Dendritic cell treated with granulocyte-macrophage colony-stimulating factor and Interleukin-4, amounts not matched to agents 40 ng/mL and 50 ng/mL, for 4 days (primary cell): ENCODE results near the gene SPTB.
"Not testable (repeated sequence)": the region's sequence is repeated elsewhere in the genome, so short reads cannot be mapped to it uniquely, and the experiment has no call there.

Experiments
- H3K27ac Mint-ChIP-seq: one replicate; pipeline ENCODE4 v1.8.0; 2022; ENCODE audit warnings: mild to moderate bottlenecking, mixed read lengths
- H3K27me3 Mint-ChIP-seq: one replicate; pipeline ENCODE4 v1.8.0; 2022; ENCODE audit warnings: mild to moderate bottlenecking, mixed read lengths
- H3K36me3 Mint-ChIP-seq: one replicate; pipeline ENCODE4 v1.8.0; 2022; ENCODE audit warnings: low read depth, mixed read lengths
- H3K4me1 Mint-ChIP-seq: one replicate; pipeline ENCODE4 v1.8.0; 2022; ENCODE audit warnings: low read depth, mixed read lengths
- H3K4me3 Mint-ChIP-seq: one replicate; pipeline ENCODE4 v1.8.0; 2022; ENCODE audit warnings: mild to moderate bottlenecking, moderate library complexity, mixed read lengths
- H3K9me3 Mint-ChIP-seq: one replicate; pipeline ENCODE4 v1.8.0; 2022; ENCODE audit warnings: mixed read lengths
- intact Hi-C: fragments of 100-400 bp; cut with micrococcal nuclease; formaldehyde crosslinking; loops from one replicate; pipeline ENCODE4 v1.15.0; 2022

Gene SPTB

DNA sequence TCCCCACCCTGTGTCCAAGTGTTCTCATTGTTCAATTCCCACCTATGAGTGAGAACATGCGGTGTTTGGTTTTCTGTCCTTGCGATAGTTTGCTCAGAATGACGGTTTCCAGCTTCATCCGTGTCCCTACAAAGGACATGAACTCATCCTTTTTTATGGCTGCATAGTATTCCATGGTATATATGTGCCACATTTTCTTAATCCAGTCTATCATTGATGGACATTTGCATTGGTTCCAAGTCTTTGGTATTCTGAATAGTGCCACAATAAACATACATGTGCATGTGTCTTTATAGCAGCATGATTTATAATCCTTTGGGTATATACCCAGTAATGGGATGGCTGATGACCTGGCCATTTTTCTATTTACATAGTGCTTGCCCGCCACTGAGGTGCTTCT lies 33.8 kb upstream of the SPTB start:
- not testable (repeated sequence) for H3K9me3 Mint-ChIP-seq, H3K4me3 Mint-ChIP-seq, H3K36me3 Mint-ChIP-seq, H3K27me3 Mint-ChIP-seq, H3K27ac Mint-ChIP-seq
- intact Hi-C loops: loop anchor here (10.0 kb wide), 2 partner anchors 149 to 409 kb away; partner anchors contain the start of genes ZBTB1 and ZBTB25
- H3K4me1 Mint-ChIP-seq: peaks cover 36% of the 10 kb centered on the region

DNA sequence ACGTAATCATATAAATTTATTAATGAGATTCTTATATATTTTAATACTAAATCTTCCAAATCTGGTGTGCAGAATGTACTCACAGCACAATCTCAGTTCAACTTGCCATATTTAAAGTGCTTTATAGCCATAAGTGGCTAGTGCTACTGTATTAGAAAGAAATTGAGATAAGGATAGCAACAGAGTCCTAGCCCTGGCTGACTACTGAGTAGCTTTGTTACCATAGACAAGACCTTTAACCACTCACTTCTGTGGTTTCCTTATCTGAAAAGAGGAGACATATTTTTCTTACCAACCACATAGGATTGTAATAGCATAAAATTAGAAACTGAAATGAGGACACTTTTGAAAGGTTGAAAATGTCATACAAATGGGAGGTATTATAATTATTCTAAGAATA lies 32.6 kb upstream of the SPTB start:
- Mint-ChIP-seq H3K36me3 (peaks cover 7% of the 10 kb centered on the region), H3K4me3 (no peak overlapping the region), H3K27ac (no peak overlapping the region)

DNA sequence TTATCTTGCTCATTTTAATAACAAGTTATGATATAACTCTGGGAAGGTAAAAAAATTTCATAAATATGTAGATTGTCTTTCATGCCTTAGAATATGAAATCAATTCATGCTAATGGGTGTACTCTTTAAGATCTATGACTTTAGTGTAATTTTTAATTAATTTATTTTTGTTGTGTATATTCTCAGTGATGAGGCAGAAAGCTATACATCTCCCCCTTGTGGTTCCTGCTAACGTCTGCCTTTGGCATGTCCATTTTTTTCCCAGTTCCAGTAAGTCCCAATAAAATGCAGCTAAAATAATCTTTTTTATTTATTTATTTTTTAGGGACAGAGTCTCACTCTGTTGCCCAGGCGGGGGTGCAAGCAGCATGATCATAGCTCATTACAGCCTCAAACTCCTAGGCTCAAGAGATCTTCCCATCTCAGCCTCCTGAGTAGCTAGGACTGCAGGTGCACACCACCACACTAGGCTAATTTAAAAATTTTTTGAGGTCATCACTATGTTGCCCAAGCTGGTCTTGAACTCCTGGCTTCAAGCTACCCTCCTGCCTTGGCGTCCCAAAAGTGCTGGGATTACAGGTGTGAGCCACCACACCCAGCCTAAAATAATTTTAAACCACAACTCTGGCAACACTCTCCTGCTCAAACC lies 31.3 kb upstream of the SPTB start:
- Mint-ChIP-seq H3K9me3 (no peaks in the 10 kb centered on the region), H3K4me1 (peaks cover 20% of the 10 kb centered on the region), H3K27me3 (peaks cover 2% of the 10 kb centered on the region), H3K36me3 (peaks cover 7% of the 10 kb centered on the region), H3K27ac (no peak overlapping the region), H3K4me3 (no peak overlapping the region)
- intact Hi-C loops: loop anchor here (10.0 kb wide), 2 partner anchors 146 to 406 kb away; partner anchors contain the start of genes ZBTB1 and ZBTB25

More for the DNA sequence above, 32.6 kb upstream of the SPTB start:
- Mint-ChIP-seq H3K27me3 (peaks cover 2% of the 10 kb centered on the region), H3K9me3 (no peaks in the 10 kb centered on the region), H3K4me1 (peaks cover 25% of the 10 kb centered on the region)
- intact Hi-C loops: loop anchor here (10.0 kb wide), 2 partner anchors 147 to 407 kb away; partner anchors contain the start of genes ZBTB1 and ZBTB25

DNA sequence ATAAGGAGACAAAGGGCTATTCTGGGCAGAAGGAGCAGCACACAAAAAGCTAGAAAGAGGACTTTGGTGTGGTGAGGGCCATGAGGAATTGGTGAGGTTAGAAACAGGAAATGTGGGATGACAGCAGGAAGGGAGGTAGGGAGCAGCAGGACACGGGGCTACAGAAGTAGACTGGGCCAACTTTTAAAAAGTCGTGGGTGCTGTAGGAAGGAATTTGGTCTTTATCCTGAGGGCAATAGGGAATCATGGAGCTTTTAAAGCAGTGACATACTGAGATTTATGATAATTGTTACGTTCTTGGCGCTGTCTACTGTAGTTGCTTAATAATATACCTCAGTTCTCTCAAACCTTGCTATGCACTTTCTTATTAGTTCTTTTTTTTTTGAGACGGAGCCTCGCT lies 26.3 kb upstream of the SPTB start:
- peaks cover 8% of the 10 kb centered on the region for H3K4me1 Mint-ChIP-seq
- no peaks in the 10 kb centered on the region for H3K9me3 Mint-ChIP-seq
- no peak overlapping the region for H3K27ac Mint-ChIP-seq
- no peaks in the 10 kb centered on the region for H3K36me3 Mint-ChIP-seq
- no peak overlapping the region for H3K4me3 Mint-ChIP-seq
- peaks cover 2% of the 10 kb centered on the region for H3K27me3 Mint-ChIP-seq
- intact Hi-C loops: no loop called here

DNA sequence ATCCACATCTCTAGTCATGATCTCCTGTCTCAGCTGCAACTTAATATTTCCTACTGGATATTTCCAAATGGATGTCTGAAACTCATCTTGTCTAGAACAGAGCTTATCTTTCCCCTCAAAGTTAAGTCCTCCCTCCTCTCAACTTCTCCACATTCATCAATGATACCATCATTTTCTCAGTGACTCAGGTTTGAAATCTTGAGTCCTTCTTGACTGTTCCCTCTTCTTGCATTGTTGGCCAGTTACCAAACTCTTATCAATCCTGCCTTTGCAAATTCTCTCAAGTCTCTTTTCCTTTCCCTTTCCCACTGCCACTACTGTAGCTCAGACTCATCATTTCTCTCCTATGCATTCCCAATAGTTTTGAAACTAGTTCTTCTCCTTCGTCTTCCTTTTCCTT lies 20.3 kb upstream of the SPTB start:
- H3K27ac Mint-ChIP-seq: no peak overlapping the region
- H3K9me3 Mint-ChIP-seq: no peaks in the 10 kb centered on the region
- H3K36me3 Mint-ChIP-seq: no peaks in the 10 kb centered on the region
- H3K4me3 Mint-ChIP-seq: no peak overlapping the region
- intact Hi-C loops: no loop called here
- no peaks in the 10 kb centered on the region for H3K4me1 Mint-ChIP-seq
- peaks cover 15% of the 10 kb centered on the region for H3K27me3 Mint-ChIP-seq

DNA sequence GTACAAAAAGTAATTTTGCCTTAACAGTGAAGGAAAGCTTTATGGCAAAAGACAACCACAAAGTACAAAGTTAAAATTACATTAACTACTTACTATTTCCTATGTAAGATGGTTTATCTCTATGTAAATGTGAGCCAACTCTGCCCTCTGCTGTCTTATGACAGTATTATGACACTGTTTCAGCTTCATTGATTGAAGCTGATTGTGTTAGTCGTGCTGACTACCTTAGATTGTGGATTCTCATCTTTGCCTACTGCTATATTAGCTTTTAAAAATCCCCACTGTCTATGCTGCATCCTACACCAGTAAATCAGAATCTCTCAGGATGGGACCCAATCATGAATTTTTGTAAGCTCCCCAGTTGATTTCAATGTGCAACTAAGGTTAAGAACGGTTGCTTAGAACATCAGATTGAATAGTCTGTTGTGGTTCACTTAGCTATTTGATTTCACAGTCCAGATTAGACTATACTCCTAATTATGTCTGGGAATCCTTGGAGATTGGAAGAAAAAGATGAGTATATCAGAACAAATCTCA lies 12.2 kb upstream of the SPTB start:
- Mint-ChIP-seq H3K9me3 (no peaks in the 10 kb centered on the region), H3K27ac (no peak overlapping the region), H3K27me3 (peaks cover 14% of the 10 kb centered on the region), H3K4me3 (no peak overlapping the region), H3K4me1 (no peaks in the 10 kb centered on the region), H3K36me3 (no peaks in the 10 kb centered on the region)
- intact Hi-C loops: loop anchor here (5.0 kb wide), 2 partner anchors 70 to 220 kb away; no protein-coding TSS in a partner anchor

DNA sequence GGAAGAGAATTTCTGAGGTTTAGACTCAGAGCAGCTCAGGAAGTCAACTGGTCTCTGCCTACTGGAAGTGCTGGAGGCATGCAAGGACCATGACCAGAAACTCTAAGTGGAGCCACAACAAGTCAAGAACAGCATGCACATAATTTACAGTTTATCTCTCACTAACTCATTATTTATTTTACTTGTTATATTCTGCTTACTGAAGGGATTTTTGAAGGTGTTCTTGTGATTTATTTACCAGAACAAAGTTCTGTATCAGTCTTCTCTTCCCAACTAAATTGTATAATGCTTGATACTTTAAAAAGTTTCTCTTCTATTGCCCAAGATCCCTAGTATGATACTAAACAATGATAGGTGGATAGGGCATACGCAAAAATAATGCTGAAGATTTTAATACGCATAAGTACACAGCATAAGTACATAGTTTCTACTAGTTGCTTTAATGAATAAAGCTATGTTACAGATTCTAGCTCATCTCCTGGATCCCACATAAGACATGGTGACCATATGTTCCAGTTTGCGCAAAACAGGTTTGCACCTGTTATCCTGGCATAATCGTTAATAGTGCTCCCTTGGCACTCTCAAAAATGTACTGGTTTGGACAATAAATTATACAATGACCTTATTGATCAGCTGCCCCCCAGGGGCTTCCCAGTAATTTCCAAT lies 11.6 kb upstream of the SPTB start:
- intact Hi-C loops: loop anchor here (5.0 kb wide), 2 partner anchors 69 to 219 kb away; no protein-coding TSS in a partner anchor
- no peak overlapping the region for H3K4me3 Mint-ChIP-seq
- H3K27me3 Mint-ChIP-seq: peaks cover 16% of the 10 kb centered on the region
- H3K36me3 Mint-ChIP-seq: no peaks in the 10 kb centered on the region
- no peak overlapping the region for H3K27ac Mint-ChIP-seq
- H3K9me3 Mint-ChIP-seq: no peaks in the 10 kb centered on the region
- no peaks in the 10 kb centered on the region for H3K4me1 Mint-ChIP-seq

DNA sequence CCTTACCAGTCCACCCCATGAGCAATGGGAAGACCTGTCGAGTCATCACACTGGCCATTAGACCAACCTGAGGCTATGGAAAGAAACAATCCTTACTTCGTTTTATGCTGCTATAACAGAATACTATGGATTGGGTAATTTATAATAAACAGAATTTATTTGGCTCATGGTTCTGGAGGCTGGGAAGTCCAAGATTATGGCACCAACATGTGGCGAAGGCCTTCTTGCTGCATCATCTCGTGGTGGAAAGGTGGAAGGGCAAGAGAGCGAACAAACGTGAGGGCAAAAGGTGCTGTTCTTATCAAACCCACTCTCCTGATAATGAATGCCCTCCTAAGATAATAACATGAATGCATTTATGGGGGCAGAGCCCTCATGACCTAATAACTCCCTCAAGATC lies 9.6 kb upstream of the SPTB start:
- Mint-ChIP-seq H3K27ac (no peak overlapping the region), H3K27me3 (peaks cover 21% of the 10 kb centered on the region)
- intact Hi-C loops: no loop called here

DNA sequence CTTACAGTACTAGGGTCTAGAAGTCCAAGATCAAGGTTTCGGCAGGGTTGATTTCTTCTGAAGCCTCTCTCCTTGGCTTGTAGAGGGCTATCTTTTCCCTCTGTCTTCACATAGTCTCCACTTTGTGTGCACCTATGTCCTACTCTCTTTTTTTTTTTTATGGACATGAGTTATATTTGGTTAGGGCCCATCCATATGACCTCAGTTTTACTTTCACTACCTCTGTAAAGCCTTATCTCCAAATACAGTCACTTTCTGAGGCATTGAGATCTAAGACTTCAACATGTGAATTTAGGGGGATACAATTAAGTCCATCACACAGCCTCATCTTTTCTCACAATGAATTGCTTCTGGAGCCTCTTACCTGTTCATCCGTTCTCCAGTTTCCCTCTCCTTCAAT lies 5.9 kb upstream of the SPTB start:
- Mint-ChIP-seq H3K9me3 (no peaks in the 10 kb centered on the region), H3K27me3 (peaks cover 41% of the 10 kb centered on the region), H3K27ac (no peak overlapping the region), H3K4me1 (peaks cover 2% of the 10 kb centered on the region), H3K4me3 (no peak overlapping the region), H3K36me3 (no peaks in the 10 kb centered on the region)
- intact Hi-C loops: no loop called here

More for the DNA sequence above, 9.6 kb upstream of the SPTB start:
- Mint-ChIP-seq H3K36me3 (no peaks in the 10 kb centered on the region), H3K4me1 (no peaks in the 10 kb centered on the region), H3K4me3 (no peak overlapping the region), H3K9me3 (no peaks in the 10 kb centered on the region)

DNA sequence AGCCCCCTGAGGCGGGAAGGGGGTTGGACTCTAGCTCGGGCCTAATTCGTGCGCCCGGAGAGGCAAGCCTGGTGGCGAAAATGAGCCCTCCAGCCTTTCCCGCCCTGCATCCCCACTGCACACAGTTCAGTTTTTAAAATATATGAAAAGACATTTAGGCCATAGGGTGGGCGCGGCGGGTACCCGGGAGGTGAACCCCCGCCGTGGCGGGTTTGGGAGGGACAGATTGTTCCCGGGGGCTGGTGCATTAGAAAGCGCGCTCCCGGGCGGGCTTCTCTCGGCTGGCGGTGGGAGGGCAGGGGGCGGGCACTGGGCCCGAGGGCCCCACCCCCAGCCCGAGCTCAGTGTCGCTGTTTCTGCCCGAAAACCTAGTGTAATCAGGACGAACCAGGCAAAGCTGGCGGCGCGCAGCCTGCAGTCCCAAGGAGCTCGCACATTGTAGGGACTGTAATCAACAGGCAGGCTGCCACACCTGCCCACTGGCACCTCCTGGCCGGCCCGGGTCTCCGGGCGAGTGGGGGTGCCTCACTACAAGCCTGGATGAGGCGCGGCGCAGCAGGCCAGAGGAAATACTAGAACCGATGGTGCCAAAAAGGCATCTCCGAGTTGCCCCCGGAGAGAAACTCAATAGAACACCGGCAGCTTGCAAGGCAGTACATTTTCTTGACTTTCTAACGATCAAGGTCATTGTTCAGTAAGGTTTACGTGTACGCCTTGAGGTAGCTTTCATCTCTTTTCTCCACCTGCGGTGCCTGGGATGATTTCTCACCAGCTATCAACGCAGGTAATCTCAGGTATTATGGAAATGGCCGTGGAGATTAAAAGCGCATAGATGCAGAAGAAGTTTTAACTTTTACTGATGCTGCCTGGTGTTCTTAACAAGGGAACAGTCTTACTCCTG lies 764 bp upstream of the SPTB start:
- Mint-ChIP-seq H3K4me1 (peaks cover 9% of the 10 kb centered on the region), H3K36me3 (no peaks in the 10 kb centered on the region), H3K27ac (no peak overlapping the region), H3K9me3 (no peaks in the 10 kb centered on the region), H3K27me3 (peaks cover 74% of the 10 kb centered on the region), H3K4me3 (peak overlapping the region; percentile 61)
- intact Hi-C loops: no loop called here

DNA sequence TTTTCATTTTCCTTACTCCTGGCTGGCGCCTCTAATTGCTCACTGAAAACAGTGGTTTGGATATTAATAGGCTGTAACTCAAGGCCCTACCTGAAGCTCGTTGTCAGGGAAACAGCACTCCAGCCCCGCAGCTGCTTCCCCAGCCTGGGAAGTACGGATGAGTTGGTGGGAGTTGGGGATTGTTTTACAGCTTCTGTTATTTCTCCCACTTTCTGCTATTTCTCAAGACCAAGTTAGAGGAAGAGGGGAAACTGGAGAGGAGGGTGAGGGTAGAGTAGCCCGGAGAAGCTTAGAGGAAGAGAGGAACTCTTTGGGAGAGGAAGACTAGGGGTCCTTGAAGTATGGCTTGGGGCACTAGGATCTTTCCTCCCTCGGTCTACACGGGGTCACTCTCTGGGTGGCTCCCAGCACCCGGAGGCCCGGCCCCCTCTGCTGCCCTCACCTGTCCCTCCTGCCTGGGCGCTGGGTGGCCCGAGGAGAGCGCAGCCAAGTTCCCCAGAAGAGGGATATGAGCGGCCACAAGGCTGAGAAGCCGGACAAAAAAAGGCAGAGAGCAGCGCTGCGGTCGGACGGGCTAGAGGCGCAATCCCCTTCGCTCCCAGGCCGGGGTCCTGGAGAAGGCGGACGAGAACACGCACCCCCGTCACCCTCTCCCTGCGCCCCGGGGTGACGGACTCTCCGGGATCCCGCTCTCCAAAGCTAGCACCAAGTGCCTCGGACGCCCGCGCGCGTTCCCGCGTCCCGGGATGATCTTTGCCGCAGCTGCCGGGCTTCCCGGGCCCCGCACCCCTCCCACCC lies 671 bp downstream of the SPTB start:
- no peak overlapping the region for H3K27ac Mint-ChIP-seq
- H3K36me3 Mint-ChIP-seq: no peaks in the 10 kb centered on the region
- intact Hi-C loops: no loop called here
- no peaks in the 10 kb centered on the region for H3K9me3 Mint-ChIP-seq
- H3K4me3 Mint-ChIP-seq: no peak overlapping the region
- H3K27me3 Mint-ChIP-seq: peaks cover 77% of the 10 kb centered on the region
- H3K4me1 Mint-ChIP-seq: peaks cover 9% of the 10 kb centered on the region

DNA sequence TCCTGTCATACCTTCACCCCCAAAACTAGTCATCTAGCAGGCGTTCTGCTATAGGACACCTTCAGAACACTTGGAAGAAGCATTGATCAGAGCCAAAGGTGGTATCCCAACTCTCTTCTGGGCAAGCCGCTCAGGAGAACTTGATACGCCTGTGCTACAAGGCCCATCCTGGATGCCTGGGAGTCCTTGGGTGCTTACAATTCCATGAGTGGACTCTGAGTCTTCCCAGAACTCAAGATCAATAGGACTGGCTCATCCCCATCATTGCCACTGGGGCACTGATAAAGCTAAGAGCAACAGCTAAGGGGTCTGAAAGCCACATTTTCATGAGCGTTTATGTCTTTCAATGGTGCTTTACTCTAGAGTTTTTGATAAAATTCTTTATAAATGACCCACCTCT lies 1.9 kb downstream of the SPTB start:
- Mint-ChIP-seq H3K27me3 (peaks cover 70% of the 10 kb centered on the region), H3K27ac (no peak overlapping the region), H3K9me3 (no peaks in the 10 kb centered on the region), H3K4me1 (peaks cover 9% of the 10 kb centered on the region), H3K4me3 (no peak overlapping the region), H3K36me3 (no peaks in the 10 kb centered on the region)
- intact Hi-C loops: no loop called here

DNA sequence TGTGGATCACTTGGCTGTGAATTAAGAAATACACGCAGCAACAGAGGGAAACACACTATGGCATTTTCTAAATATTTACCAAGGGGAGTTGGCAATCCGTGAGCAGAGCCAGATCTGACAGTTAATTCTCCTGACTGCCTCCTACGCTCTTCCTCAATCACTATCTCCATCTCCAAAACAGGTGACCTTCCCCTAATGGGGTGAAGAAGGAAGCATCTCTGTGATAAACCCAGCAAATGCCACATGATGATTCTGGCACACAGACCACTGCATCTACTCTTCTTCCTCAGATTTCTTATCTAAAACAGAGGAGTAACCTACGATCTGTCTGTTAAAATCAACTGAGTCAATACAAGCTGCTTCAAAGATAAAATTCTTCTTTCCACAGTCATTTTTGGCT lies 4.4 kb downstream of the SPTB start:
- Mint-ChIP-seq H3K4me1 (peaks cover 5% of the 10 kb centered on the region), H3K27me3 (peaks cover 54% of the 10 kb centered on the region), H3K27ac (no peak overlapping the region), H3K36me3 (no peaks in the 10 kb centered on the region), H3K9me3 (no peaks in the 10 kb centered on the region), H3K4me3 (no peak overlapping the region)
- intact Hi-C loops: no loop called here
